NCI-H1436 treated with DMSO at 0.1 percent for 48 hours (cell line): ENCODE data around the gene SELENOO.

Source experiments
- DNase-seq: peaks from one replicate; lab custom pipeline; 2025; lab: John Stamatoyannopoulos, UW

Gene SELENOO

GRCh38 chr22:50236731-50237409 lies 36.1 kb downstream of the SELENOO start:
- DNase-seq: no peak

GRCh38 chr22:50238755-50239154 lies 37.9 kb downstream of the SELENOO start:
- no peak for DNase-seq

GRCh38 chr22:50242406-50242949 lies 41.7 kb downstream of the SELENOO start:
- DNase-seq: no peak

GRCh38 chr22:50243685-50244419 lies 43.0 kb downstream of the SELENOO start:
- DNase-seq: no peak

GRCh38 chr22:50244420-50245213 lies 43.8 kb downstream of the SELENOO start, which contains the start of gene TUBGCP6:
TSS of gene TUBGCP6 (minus strand) at chr22:50245023. CDS start at chr22:50244459, 564 bp downstream.
- DNase-seq: peak; percentile 47

GRCh38 chr22:50245214-50246072 lies 44.6 kb downstream of the SELENOO start:
- no peak for DNase-seq

GRCh38 chr22:50246242-50247175 lies 45.7 kb downstream of the SELENOO start:
- DNase-seq: no peak

GRCh38 chr22:50247748-50248147 lies 46.9 kb downstream of the SELENOO start:
- DNase-seq: no peak

- no peak for DNase-seq
These were observed 47.6 kb downstream of the SELENOO start for GRCh38 chr22:50248196-50249081.

- no peak for DNase-seq
These were observed 48.8 kb downstream of the SELENOO start for GRCh38 chr22:50249341-50250248.

GRCh38 chr22:50250249-50250554 lies 49.4 kb downstream of the SELENOO start:
- no peak for DNase-seq

- no peak for DNase-seq
These were observed 50.0 kb downstream of the SELENOO start, which contains the start of gene HDAC10 for GRCh38 chr22:50250555-50251476. TSS of gene HDAC10 (minus strand) at chr22:50251265. CDS start at chr22:50251032, 233 bp downstream.

GRCh38 chr22:50251477-50252081 lies 50.8 kb downstream of the SELENOO start:
- DNase-seq: no peak

GRCh38 chr22:50252082-50253045 lies 51.6 kb downstream of the SELENOO start:
- DNase-seq: no peak
